SW480 (cell line): ENCODE data around the gene MAPKAPK5.
"Not testable (repeated sequence)": the region's sequence is repeated elsewhere in the genome, so short reads cannot be mapped to it uniquely, and the experiment has no call there.

Experiments used
- DNase-seq: peaks from one replicate; pipeline ENCODE4 v3.0.0-alpha.2; 2016; ENCODE audit warnings: low spot score

MAPKAPK5 gene

GRCh38 chr12:111886662-111887545 lies 44.9 kb downstream of the MAPKAPK5 start:
- DNase-seq: no peak

GRCh38 chr12:111887926-111888745 lies 46.1 kb downstream of the MAPKAPK5 start:
- DNase-seq: no peak

- DNase-seq: no peak
Observed at GRCh38 chr12:111893287-111893686, 51.3 kb downstream of the MAPKAPK5 start.

- DNase-seq: no peak
Observed at GRCh38 chr12:111894556-111894955, 52.5 kb downstream of the MAPKAPK5 start.

GRCh38 chr12:111901182-111901581 lies 59.2 kb downstream of the MAPKAPK5 start:
- DNase-seq: no peak

GRCh38 chr12:111904446-111904975 lies 62.5 kb downstream of the MAPKAPK5 start:
- DNase-seq: no peak

- DNase-seq: no peak
Observed at GRCh38 chr12:111905502-111905901, 63.5 kb downstream of the MAPKAPK5 start.

- no peak for DNase-seq
Observed at GRCh38 chr12:111907740-111908139, 65.7 kb downstream of the MAPKAPK5 start.

- no peak for DNase-seq
Observed at GRCh38 chr12:111925171-111925570, 83.1 kb downstream of the MAPKAPK5 start.

- DNase-seq: no peak
Observed at GRCh38 chr12:111926631-111927030, 84.6 kb downstream of the MAPKAPK5 start.

- DNase-seq: no peak
Observed at GRCh38 chr12:111927346-111927745, 85.3 kb downstream of the MAPKAPK5 start.

- DNase-seq: no peak
Observed at GRCh38 chr12:111932241-111932640, 90.2 kb downstream of the MAPKAPK5 start.

- DNase-seq: no peak
Observed at GRCh38 chr12:111936869-111937268, 94.8 kb downstream of the MAPKAPK5 start.

GRCh38 chr12:111937429-111937828 lies 95.4 kb downstream of the MAPKAPK5 start:
- no peak for DNase-seq

- DNase-seq: no peak
Observed at GRCh38 chr12:111942557-111942956, 100.5 kb downstream of the MAPKAPK5 start.

GRCh38 chr12:111943929-111944328 lies 101.9 kb downstream of the MAPKAPK5 start:
- no peak for DNase-seq

GRCh38 chr12:111950961-111951676 lies 109.1 kb downstream of the MAPKAPK5 start:
- not testable (repeated sequence) for DNase-seq
